Panc1 (cell line): ENCODE data around the gene FOLR3.
"Not testable (repeated sequence)": the region's sequence is repeated elsewhere in the genome, so short reads cannot be mapped to it uniquely, and the experiment has no call there.

Experiments
- POLR2AphosphoS5 ChIP-seq: IDR thresholded peaks from 2 replicates; pipeline ENCODE4 v1.6.1; 2012; ENCODE audit warnings: mild to moderate bottlenecking, low read depth, low read length, moderate library complexity
- REST ChIP-seq, 2 experiments: IDR thresholded peaks; 2 replicates each; pipeline ENCODE4 v1.6.1; 2011 to 2012; ENCODE audit warnings: low read depth in 2 of 2, control low read depth in 1 of 2, low read length in 1 of 2, mild to moderate bottlenecking in 1 of 2, moderate library complexity in 1 of 2; ENCODE audit not compliant: insufficient read depth in 1 of 2
- SIN3A ChIP-seq: IDR thresholded peaks from 2 replicates; pipeline ENCODE4 v1.6.1; 2012; ENCODE audit warnings: low read depth, mild to moderate bottlenecking, low read length, moderate library complexity, borderline replicate concordance; ENCODE audit not compliant: insufficient read depth
- TCF7L2 ChIP-seq: IDR thresholded peaks from 2 replicates; pipeline ENCODE4 v1.6.1; 2011; ENCODE audit warnings: mild to moderate bottlenecking, low read depth, low read length, inconsistent platforms
- TF ChIP-seq, protein P1 (sequence below): fragments of 450-650 bp; IDR thresholded peaks from 2 replicates; pipeline ENCODE4 v1.5.1; 2017; ENCODE audit warnings: mild to moderate bottlenecking

DNA sequence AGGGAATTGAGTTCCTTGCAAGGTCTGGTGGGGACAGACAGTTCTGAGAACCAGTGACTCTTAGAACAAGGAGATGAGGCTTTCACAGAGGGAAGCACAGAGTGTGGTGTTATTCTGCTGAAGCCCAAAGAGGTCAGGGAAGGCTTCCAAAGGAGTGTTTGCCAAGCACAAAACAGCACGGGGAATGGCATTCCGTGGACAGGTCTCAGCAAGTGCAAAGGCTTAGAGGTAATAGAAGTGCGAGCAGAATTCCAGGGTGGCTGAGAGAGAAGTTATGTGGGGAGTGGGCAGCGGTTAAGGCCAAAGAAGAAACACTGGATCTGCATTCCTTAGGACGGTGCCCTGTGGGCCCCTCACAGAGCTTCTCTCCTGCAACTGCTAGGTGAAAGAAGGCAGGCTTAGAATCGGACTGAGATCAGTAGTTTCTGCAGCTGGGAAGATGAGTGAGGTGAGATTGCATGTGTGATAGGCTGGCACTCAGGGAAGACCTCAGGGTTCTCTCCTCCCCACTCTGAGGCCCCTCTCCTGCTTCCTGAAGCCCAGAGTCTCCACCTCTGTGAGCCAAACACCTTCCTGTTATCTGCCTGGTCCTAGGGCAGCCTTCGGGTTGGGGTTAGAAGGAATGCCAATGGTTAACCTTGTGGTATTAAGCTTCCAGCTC is 45.5 kb downstream of the FOLR3 start:
- TF ChIP-seq, protein P1, sequence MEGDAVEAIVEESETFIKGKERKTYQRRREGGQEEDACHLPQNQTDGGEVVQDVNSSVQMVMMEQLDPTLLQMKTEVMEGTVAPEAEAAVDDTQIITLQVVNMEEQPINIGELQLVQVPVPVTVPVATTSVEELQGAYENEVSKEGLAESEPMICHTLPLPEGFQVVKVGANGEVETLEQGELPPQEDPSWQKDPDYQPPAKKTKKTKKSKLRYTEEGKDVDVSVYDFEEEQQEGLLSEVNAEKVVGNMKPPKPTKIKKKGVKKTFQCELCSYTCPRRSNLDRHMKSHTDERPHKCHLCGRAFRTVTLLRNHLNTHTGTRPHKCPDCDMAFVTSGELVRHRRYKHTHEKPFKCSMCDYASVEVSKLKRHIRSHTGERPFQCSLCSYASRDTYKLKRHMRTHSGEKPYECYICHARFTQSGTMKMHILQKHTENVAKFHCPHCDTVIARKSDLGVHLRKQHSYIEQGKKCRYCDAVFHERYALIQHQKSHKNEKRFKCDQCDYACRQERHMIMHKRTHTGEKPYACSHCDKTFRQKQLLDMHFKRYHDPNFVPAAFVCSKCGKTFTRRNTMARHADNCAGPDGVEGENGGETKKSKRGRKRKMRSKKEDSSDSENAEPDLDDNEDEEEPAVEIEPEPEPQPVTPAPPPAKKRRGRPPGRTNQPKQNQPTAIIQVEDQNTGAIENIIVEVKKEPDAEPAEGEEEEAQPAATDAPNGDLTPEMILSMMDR, result not testable (repeated sequence)
- TF ChIP-seq POLR2AphosphoS5; SIN3A; TCF7L2; REST (IDR thresholded peaks at IDR 0.05; ENCODE audit: insufficient read depth in 1 of 2, low read depth in 2 of 2, low read length in 1 of 2): not testable (repeated sequence)
